Measurements from ENCODE around the gene PDE4D. TPM values are rescaled to one million over a fixed set of nuclear protein-coding genes. Genes with fewer than 3 reads are reported as not detected.

PDE4D gene
- total and polyA plus RNA-seq, 2 donors (not counting 3 experiments of a cell fraction or from before 2014, with no cell fraction given) = 34.5 to 51.2 TPM

- no peaks in the 10 kb centered on the region for H4K20me1 ChIP-seq (replicated peaks; ENCODE audit: control insufficient read depth, extremely low read depth, insufficient read depth, low read length)
- dilution Hi-C loops (cut with MboI; ENCODE audit: extremely low pct_ligation_motif_present, low sequenced_read_pairs) (no loop called here), intact Hi-C loops (cut with micrococcal nuclease) (no loop called here)
- POLR2A ChIA-PET = no interaction called here
- H3K4me1 ChIP-seq (ENCODE audit: control insufficient read depth, extremely low read depth, insufficient read depth, low read length) = no peaks in the 10 kb centered on the region
- no TSS peak for BruUV-seq (replicated peaks)
- no peak overlapping the region for H2AFZ ChIP-seq (ENCODE audit: low read depth, low read length)
- DNase-seq (ENCODE audit: low read depth, low spot score) (no peak), FAIRE-seq (no peak)
- H3K79me2 ChIP-seq (ENCODE audit: control insufficient read depth, insufficient read depth, low read length) = no peaks in the 10 kb centered on the region
- no peaks in the 10 kb centered on the region for H3K36me3 ChIP-seq (ENCODE audit: control insufficient read depth in 2 of 2, extremely low read depth in 1 of 2, insufficient read depth in 2 of 2, low read length in 2 of 2)
- H3K27me3 ChIP-seq (ENCODE audit: control insufficient read depth in 2 of 2, insufficient read depth in 2 of 2, low read length in 2 of 2) = peaks cover 11 to 15% of the 10 kb centered on the region in 2 experiments
- H3K9me3 ChIP-seq (replicated peaks; ENCODE audit: control insufficient read depth, insufficient read depth, low read length) = no peaks in the 10 kb centered on the region
- H3K4me3 ChIP-seq (replicated peaks in 1 of 3; ENCODE audit: insufficient read depth in 1 of 3, low read depth in 1 of 3, low read length in 3 of 3) = no peak overlapping the region
- CTCF ChIA-PET = no interaction called here
- H3K9ac ChIP-seq (replicated peaks; ENCODE audit: extremely low read depth, insufficient read depth, low read length) = no peak overlapping the region
- TF ChIP-seq MAX (IDR thresholded peaks at IDR 0.05; ENCODE audit: insufficient read depth, insufficient read length) (no peak), POLR2AphosphoS5 (IDR thresholded peaks at IDR 0.05; ENCODE audit: insufficient read depth, low read depth, low read length) (no peak), FOS (IDR thresholded peaks at IDR 0.05; ENCODE audit: borderline replicate concordance, insufficient read depth, low read length) (no peak), JUN (IDR thresholded peaks at IDR 0.05; ENCODE audit: borderline replicate concordance, insufficient read depth, insufficient read length, low read depth) (no peak), GATA2 (IDR thresholded peaks at IDR 0.05; ENCODE audit: insufficient read depth, insufficient read length, low read depth, low read length) (no peak), EZH2 (IDR thresholded peaks at IDR 0.05; ENCODE audit: borderline replicate concordance, low read depth, low read length, severe bottlenecking) (no peak), CTCF (IDR thresholded peaks at IDR 0.05; ENCODE audit: extremely low read depth in 1 of 2, insufficient read depth in 1 of 2, low read depth in 1 of 2, low read length in 2 of 2) (no peak), POLR2A (IDR thresholded peaks at IDR 0.05; ENCODE audit: low read depth, low read length) (no peak), MYC (IDR thresholded peaks at IDR 0.05; ENCODE audit: low read depth, low read length) (no peak)
- H3K9me1 ChIP-seq (replicated peaks; ENCODE audit: control insufficient read depth, extremely low read depth, insufficient read depth, low read length) = no peaks in the 10 kb centered on the region
- no peak overlapping the region for H3K27ac ChIP-seq (ENCODE audit: insufficient read depth, low read depth, low read length)
- H3K4me2 ChIP-seq (ENCODE audit: insufficient read depth, low read length) = no peak overlapping the region
These were observed 963.0 kb downstream of the PDE4D start for GRCh38 chr5:58930520-58930919.

All from endothelial cell of umbilical vein (primary cell).